Measurements from ENCODE around the gene BTG1. TPM values are rescaled to one million over a fixed set of nuclear protein-coding genes. Genes with fewer than 3 reads are reported as not detected.

The BTG1 gene
- total and polyA plus RNA-seq, 9 of the 15 experiments (the other 6 are each of a cell fraction or from before 2014, with no cell fraction given), result 3.7 to 28.6 (median 7.4) TPM

DNA sequence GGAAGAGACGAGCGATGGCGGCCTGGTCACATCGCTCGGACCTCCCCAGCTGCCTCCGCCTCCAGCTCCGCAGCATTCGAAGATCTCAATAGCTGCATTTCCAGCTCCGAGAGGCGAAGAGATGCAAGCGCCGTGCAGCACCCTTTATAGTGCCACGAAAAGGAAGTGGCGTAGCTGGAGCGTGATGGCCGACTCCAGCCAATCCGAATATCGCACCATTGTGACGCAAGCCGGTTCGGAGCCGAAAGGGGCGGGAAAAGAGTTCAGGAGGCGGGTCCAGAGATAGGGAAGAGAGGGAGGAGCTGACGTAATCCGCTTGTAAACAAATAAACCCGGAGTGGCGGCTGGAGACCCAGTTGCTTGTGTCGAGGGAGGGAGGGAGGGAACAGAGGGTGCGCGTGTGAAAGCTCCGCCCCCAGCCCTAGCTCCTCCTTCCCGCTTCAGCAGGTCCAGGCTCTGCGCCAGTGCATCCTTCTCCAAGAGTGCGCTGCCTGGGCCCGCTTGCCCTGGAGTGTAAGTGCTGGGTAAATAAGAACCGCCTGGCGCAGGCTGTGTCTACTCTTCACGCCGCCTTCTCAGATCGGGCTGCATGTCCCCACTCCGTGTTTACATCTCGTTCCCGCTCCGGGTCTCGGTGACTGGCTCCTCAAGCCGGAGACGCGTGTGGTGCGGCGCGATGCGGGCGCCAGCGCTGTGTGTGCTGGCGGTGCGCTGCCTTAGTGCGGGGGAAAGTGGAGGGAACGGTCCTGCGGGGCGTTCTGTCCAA, at the start of gene BTG1 (continued):
- TF ChIP-seq FOXK2 (conservative IDR thresholded peaks at IDR 0.05 in 1 of 2, IDR thresholded peaks at IDR 0.05 in 1 of 2; ENCODE audit: low read depth in 2 of 2), result peak; percentile 87 to 93; a peak in 3 of 4 replicates
- TF ChIP-seq RBM34 (IDR thresholded peaks at IDR 0.05; ENCODE audit: borderline replicate concordance, insufficient read depth, low read length), result no peak
- 0 out of 2 replicates have a peak, but pooled peaks have one; percentile 61 for TF ChIP-seq NR2C2 (CRISPR knock-in tag; IDR thresholded peaks at IDR 0.05)
- TF ChIP-seq NR2C2 (tag; IDR thresholded peaks at IDR 0.05), result peak; percentile 49; the same call in 1 of the 2 replicates
- TF ChIP-seq CBFB (CRISPR knock-in tag; IDR thresholded peaks at IDR 0.05), result no peak
- TF ChIP-seq ARNT (IDR thresholded peaks at IDR 0.05), result peak; percentile 29 to 43; a peak in 1 of 4 replicates
- TF ChIP-seq PHF20 (IDR thresholded peaks at IDR 0.05; ENCODE audit: partially characterized antibody), result peak; percentile 47
- TF ChIP-seq, protein P1, sequence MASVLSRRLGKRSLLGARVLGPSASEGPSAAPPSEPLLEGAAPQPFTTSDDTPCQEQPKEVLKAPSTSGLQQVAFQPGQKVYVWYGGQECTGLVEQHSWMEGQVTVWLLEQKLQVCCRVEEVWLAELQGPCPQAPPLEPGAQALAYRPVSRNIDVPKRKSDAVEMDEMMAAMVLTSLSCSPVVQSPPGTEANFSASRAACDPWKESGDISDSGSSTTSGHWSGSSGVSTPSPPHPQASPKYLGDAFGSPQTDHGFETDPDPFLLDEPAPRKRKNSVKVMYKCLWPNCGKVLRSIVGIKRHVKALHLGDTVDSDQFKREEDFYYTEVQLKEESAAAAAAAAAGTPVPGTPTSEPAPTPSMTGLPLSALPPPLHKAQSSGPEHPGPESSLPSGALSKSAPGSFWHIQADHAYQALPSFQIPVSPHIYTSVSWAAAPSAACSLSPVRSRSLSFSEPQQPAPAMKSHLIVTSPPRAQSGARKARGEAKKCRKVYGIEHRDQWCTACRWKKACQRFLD (CRISPR knock-in tag; IDR thresholded peaks at IDR 0.05), result 0 out of 2 replicates have a peak, but pooled peaks have one; percentile 52
- TF ChIP-seq SLC30A9 (CRISPR knock-in tag; IDR thresholded peaks at IDR 0.05), result no peak
- TF ChIP-seq ZNF354B (CRISPR knock-in tag; IDR thresholded peaks at IDR 0.05), result no peak
- TF ChIP-seq TAF7 (tag; IDR thresholded peaks at IDR 0.05), result peak; percentile 96
- TF ChIP-seq FOXK1 (CRISPR knock-in tag; IDR thresholded peaks at IDR 0.05; ENCODE audit: borderline replicate concordance), result peak; percentile 95
- no peak for TF ChIP-seq NR2C1 (IDR thresholded peaks at IDR 0.05)
- no peak for TF ChIP-seq NR2C1 (tag; IDR thresholded peaks at IDR 0.05)
- TF ChIP-seq YBX1 (IDR thresholded peaks at IDR 0.05), result no peak
- no peak for TF ChIP-seq KAT2B (IDR thresholded peaks at IDR 0.05; ENCODE audit: low read depth, low read length)
- peak; percentile 61; the same call in 1 of the 2 replicates for TF ChIP-seq ZNF431 (CRISPR knock-in tag; IDR thresholded peaks at IDR 0.05)
- TF ChIP-seq, protein P2, sequence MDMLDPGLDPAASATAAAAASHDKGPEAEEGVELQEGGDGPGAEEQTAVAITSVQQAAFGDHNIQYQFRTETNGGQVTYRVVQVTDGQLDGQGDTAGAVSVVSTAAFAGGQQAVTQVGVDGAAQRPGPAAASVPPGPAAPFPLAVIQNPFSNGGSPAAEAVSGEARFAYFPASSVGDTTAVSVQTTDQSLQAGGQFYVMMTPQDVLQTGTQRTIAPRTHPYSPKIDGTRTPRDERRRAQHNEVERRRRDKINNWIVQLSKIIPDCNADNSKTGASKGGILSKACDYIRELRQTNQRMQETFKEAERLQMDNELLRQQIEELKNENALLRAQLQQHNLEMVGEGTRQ (CRISPR knock-in tag; IDR thresholded peaks at IDR 0.05), result peak; percentile 36
- TF ChIP-seq, protein P3, sequence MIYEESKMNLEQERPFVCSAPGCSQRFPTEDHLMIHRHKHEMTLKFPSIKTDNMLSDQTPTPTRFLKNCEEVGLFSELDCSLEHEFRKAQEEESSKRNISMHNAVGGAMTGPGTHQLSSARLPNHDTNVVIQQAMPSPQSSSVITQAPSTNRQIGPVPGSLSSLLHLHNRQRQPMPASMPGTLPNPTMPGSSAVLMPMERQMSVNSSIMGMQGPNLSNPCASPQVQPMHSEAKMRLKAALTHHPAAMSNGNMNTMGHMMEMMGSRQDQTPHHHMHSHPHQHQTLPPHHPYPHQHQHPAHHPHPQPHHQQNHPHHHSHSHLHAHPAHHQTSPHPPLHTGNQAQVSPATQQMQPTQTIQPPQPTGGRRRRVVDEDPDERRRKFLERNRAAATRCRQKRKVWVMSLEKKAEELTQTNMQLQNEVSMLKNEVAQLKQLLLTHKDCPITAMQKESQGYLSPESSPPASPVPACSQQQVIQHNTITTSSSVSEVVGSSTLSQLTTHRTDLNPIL (CRISPR knock-in tag; IDR thresholded peaks at IDR 0.05), result no peak
- peak; percentile 22; the same call in 1 of the 2 replicates for TF ChIP-seq ZEB2 (IDR thresholded peaks at IDR 0.05)
- TF ChIP-seq CSDE1 (IDR thresholded peaks at IDR 0.05), result peak in 1 of 2 experiments; percentile 61; a peak in 1 of 4 replicates
- TF ChIP-seq, protein P4, sequence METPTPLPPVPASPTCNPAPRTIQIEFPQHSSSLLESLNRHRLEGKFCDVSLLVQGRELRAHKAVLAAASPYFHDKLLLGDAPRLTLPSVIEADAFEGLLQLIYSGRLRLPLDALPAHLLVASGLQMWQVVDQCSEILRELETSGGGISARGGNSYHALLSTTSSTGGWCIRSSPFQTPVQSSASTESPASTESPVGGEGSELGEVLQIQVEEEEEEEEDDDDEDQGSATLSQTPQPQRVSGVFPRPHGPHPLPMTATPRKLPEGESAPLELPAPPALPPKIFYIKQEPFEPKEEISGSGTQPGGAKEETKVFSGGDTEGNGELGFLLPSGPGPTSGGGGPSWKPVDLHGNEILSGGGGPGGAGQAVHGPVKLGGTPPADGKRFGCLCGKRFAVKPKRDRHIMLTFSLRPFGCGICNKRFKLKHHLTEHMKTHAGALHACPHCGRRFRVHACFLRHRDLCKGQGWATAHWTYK (CRISPR knock-in tag; IDR thresholded peaks at IDR 0.05), result peak; percentile 67; the same call in 1 of the 2 replicates
- peak; percentile 91 for TF ChIP-seq CEBPB (tag; IDR thresholded peaks at IDR 0.05)
- peak; percentile 30; the same call in 1 of the 2 replicates for TF ChIP-seq ARID1B (IDR thresholded peaks at IDR 0.05)
- peak; percentile 99 for TF ChIP-seq POLR2H (tag; IDR thresholded peaks at IDR 0.05; ENCODE audit: low read depth)

Data from K562 (cell line).